GM23248 (cell line): ENCODE measurements around the gene MRPL40. TPM values are rescaled to one million over a fixed set of nuclear protein-coding genes. Genes with fewer than 3 reads are reported as not detected.

Experiments
- DNase-seq: peaks from one replicate; pipeline ENCODE4 v3.0.0-alpha.2; 2015
- H2AFZ ChIP-seq: fragments of 200-600 bp; sonication (generic); 2 replicates; pipeline ENCODE4 v1.6.1; 2016; ENCODE audit warnings: antibody characterized with exemption
- H3F3A ChIP-seq: fragments of 200-600 bp; sonication (generic); 2 replicates; pipeline ENCODE4 v1.6.1; 2016; ENCODE audit warnings: mild to moderate bottlenecking, antibody characterized with exemption, mixed run types; ENCODE audit not compliant: insufficient read depth
- H3K27ac ChIP-seq: fragments of 200-600 bp; sonication (generic); 2 replicates; pipeline ENCODE4 v1.5.1; 2016; ENCODE audit warnings: mild to moderate bottlenecking
- H3K27me3 ChIP-seq: fragments of 200-600 bp; sonication (generic); replicated peaks from 2 replicates; pipeline ENCODE4 v1.6.1; 2016; ENCODE audit warnings: mild to moderate bottlenecking; ENCODE audit not compliant: insufficient read depth
- H3K36me3 ChIP-seq: fragments of 200-600 bp; sonication (generic); 2 replicates; pipeline ENCODE4 v1.6.1; 2016; ENCODE audit warnings: low read depth, mild to moderate bottlenecking
- H3K4me1 ChIP-seq: fragments of 200-600 bp; sonication (generic); 2 replicates; pipeline ENCODE4 v1.6.1; 2016; ENCODE audit warnings: mild to moderate bottlenecking; ENCODE audit not compliant: insufficient read depth
- H3K4me2 ChIP-seq: fragments of 200-600 bp; sonication (generic); one replicate; pipeline ENCODE4 v1.6.1; 2016; ENCODE audit warnings: mild to moderate bottlenecking; ENCODE audit not compliant: unreplicated experiment
- H3K4me3 ChIP-seq: fragments of 200-600 bp; sonication (generic); 2 replicates; pipeline ENCODE4 v1.5.1; 2016; ENCODE audit warnings: mild to moderate bottlenecking
- H3K79me2 ChIP-seq: fragments of 200-600 bp; sonication (generic); 2 replicates; pipeline ENCODE4 v1.6.1; 2016; ENCODE audit warnings: mild to moderate bottlenecking; ENCODE audit not compliant: insufficient read depth
- H3K9ac ChIP-seq: fragments of 200-600 bp; sonication (generic); 2 replicates; pipeline ENCODE4 v1.6.1; 2016; ENCODE audit warnings: mild to moderate bottlenecking
- H3K9me2 ChIP-seq: fragments of 200-600 bp; sonication (generic); 2 replicates; pipeline ENCODE4 v1.6.1; 2016; ENCODE audit warnings: mixed run types, mild to moderate bottlenecking, moderate library complexity; ENCODE audit not compliant: insufficient read depth
- H3K9me3 ChIP-seq: fragments of 200-600 bp; sonication (generic); one replicate; pipeline ENCODE4 v1.6.1; 2017; ENCODE audit warnings: low read depth
- H4K20me1 ChIP-seq: fragments of 200-600 bp; sonication (generic); 2 replicates; pipeline ENCODE4 v1.6.0; 2016; ENCODE audit not compliant: insufficient read depth
- EZH2 ChIP-seq: fragments of 200-600 bp; sonication (generic); IDR thresholded peaks from 2 replicates; pipeline ENCODE4 v1.6.1; 2018; ENCODE audit warnings: antibody characterized with exemption, mild to moderate bottlenecking; ENCODE audit not compliant: insufficient read depth, poor library complexity, severe bottlenecking
- EZH2phosphoT487 ChIP-seq: fragments of 200-600 bp; sonication (generic); IDR thresholded peaks from 2 replicates; pipeline ENCODE4 v1.6.1; 2018; ENCODE audit warnings: antibody characterized with exemption, moderate library complexity, mild to moderate bottlenecking, low read depth; ENCODE audit not compliant: insufficient read depth
- WGBS, 2 experiments: methylation state at CpG; one replicate each; pipeline ENCODE4 v1.1.6; 2015 to 2017; ENCODE audit warnings: low lambda C conversion rate in 2 of 2, low coverage in 1 of 2; ENCODE audit errors: missing lambda C conversion rate in 2 of 2; 5-methylcytosine and 5-hydroxymethylcytosine counted together
- in situ Hi-C: fragments of 300-500 bp; cut with MboI; formaldehyde crosslinking; loops from 2 replicates; pipeline ENCODE4 v1.15.0; 2020
- polyA plus RNA-seq: library from polyadenylated mRNA; unstranded; fragments of >200 nt; fragmentation: Nextera tagmentation; extraction: Ambion mirVana; gene quantifications from 2 replicates; pipeline ENCODE4 v1.2.1, GENCODE V29; 2016
- total RNA-seq: library from RNA; depleted of rRNA; stranded (reverse); fragments of >200 nt; shearing (Covaris generic); gene quantifications from 2 replicates; pipeline ENCODE4 v1.2.3, GENCODE V29; 2014

MRPL40 gene
- total and polyA plus RNA-seq, 2 experiments from 2014 or later = 37.6 to 81.9 TPM

DNA sequence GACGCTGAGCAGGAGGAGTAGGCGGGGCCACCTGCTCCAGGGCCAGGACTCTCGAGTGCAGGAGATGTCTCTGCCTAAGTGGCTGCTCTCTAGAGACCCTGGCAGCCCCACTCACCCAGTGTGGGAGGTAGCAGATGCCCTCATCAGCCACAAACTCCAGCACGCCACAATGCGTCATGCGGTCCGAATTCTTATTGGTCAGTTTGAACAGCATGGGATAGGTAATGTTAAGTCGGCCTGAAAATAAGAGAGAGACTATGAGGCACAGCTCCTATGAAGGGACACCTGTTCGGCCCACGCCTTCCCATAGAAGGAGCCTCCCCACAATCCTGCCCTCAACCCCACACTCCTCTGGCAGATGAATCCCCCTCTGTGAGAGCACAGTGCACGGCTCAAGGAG lies 39.2 kb downstream of the MRPL40 start:
- Histone ChIP-seq H3K79me2 (peaks cover 50% of the 10 kb centered on the region), H3K4me1 (no peaks in the 10 kb centered on the region), H3K27ac (no peak overlapping the region), H3K4me2 (no peak overlapping the region), H4K20me1 (no peaks in the 10 kb centered on the region), H3K4me3 (no peak overlapping the region), H3F3A (no peaks in the 10 kb centered on the region), H3K9me3 (no peaks in the 10 kb centered on the region), H3K36me3 (peaks cover 44% of the 10 kb centered on the region; the same call in 1 of the 2 replicates), H3K9me2 (no peaks in the 10 kb centered on the region), H3K9ac (no peak overlapping the region), H3K27me3 (no peaks in the 10 kb centered on the region), H2AFZ (no peak overlapping the region)
- no peak for DNase-seq
- in situ Hi-C loops = no loop called here
- TF ChIP-seq EZH2 (no peak), EZH2phosphoT487 (no peak)
- WGBS, 2 experiments = 91 to 92% methylated on average over 11 of the region's 11 CpGs

DNA sequence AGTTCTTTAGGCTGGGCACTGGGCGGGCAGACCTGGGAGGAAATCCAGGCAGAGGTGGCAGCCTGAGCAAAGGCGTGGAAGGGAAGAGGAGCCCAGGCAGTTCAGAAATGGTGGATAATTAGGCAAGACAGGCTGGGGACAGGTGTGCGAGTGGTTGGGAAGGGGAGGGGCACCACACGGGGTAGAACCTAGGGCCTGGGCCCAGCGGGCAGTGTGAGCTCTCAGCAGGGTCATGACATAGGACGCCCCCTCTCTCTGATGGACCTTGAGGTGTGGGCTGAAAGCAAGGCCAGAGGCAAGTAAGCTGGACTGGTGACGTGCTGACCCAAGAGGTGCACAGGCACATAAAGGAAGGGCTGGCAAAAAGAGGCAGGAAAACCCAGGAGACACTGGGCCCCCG lies 39.9 kb downstream of the MRPL40 start:
- in situ Hi-C loops = no loop called here
- Histone ChIP-seq H3K36me3 (peaks cover 38% of the 10 kb centered on the region; the same call in 1 of the 2 replicates), H3K4me2 (no peak overlapping the region), H3K27ac (no peak overlapping the region), H3K9me2 (no peaks in the 10 kb centered on the region), H3K4me3 (no peak overlapping the region), H3K9me3 (no peaks in the 10 kb centered on the region), H3K9ac (no peak overlapping the region), H3K27me3 (no peaks in the 10 kb centered on the region), H4K20me1 (no peaks in the 10 kb centered on the region), H3F3A (no peaks in the 10 kb centered on the region), H3K79me2 (peaks cover 56% of the 10 kb centered on the region), H2AFZ (no peak overlapping the region), H3K4me1 (peaks cover 2% of the 10 kb centered on the region; the same call in 1 of the 2 replicates)
- no peak for DNase-seq
- 90 to 91% methylated on average over 8 of the region's 8 CpGs for whole genome bisulfite sequencing, 2 experiments
- no peak for TF ChIP-seq EZH2phosphoT487
- TF ChIP-seq EZH2 = no peak

DNA sequence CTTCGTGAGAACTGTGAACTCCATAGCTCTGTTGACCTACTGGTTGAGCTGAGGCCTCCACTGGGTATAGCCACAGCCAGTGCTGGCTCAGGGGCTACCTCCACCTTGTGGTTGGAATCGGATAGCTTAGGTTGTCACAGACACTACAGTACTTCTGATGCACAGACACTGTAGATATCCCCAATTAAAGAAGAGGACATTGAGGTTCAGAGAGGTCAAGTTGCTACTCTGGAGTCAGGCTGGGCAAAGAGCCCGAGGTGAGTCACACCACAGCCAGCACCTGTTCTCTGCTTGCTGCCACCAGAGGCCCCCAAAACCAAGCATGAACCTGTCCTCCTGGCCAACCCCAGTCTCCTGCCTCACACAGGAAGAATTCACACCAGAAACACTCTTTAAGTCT lies 41.2 kb downstream of the MRPL40 start:
- Histone ChIP-seq H3K4me1 (peaks cover 11% of the 10 kb centered on the region; the same call in 1 of the 2 replicates), H3K4me3 (no peak overlapping the region), H3K9ac (no peak overlapping the region), H3K36me3 (peaks cover 31% of the 10 kb centered on the region; the same call in 1 of the 2 replicates), H2AFZ (no peak overlapping the region), H3K27me3 (no peaks in the 10 kb centered on the region), H3F3A (peaks cover 8% of the 10 kb centered on the region; the same call in 1 of the 2 replicates), H3K27ac (no peak overlapping the region), H3K9me3 (no peaks in the 10 kb centered on the region), H4K20me1 (peaks cover 4% of the 10 kb centered on the region; the same call in 1 of the 2 replicates), H3K4me2 (no peak overlapping the region), H3K79me2 (peaks cover 70% of the 10 kb centered on the region), H3K9me2 (no peaks in the 10 kb centered on the region)
- in situ Hi-C loops = no loop called here
- 67 to 75% methylated on average over 3 of the region's 3 CpGs for WGBS, 2 experiments
- TF ChIP-seq EZH2phosphoT487 (no peak), EZH2 (no peak)
- DNase-seq = peak; percentile 22

DNA sequence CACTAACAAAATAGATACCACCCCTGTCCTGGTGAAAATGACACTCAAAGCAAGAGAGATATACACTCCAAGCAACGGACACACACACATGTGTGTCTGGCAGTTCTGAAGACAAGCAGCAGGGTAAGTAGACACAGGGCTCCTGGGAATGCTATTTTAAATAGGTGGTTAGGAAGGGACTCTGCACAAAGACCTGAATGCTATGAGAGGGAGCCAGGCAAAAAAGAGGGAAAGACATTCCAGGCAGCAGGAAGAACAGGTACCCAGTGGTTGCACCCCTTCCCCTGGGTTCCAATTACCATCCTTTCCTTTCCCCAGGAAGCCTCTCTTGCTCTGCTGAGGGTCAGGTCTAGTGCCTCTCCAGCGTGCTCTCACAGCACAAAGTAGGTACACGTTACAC lies 43.7 kb downstream of the MRPL40 start:
- DNase-seq = no peak
- Histone ChIP-seq H3K27ac (no peak overlapping the region), H3K9ac (no peak overlapping the region), H2AFZ (no peak overlapping the region), H3K79me2 (peaks cover 84% of the 10 kb centered on the region), H3F3A (peaks cover 8% of the 10 kb centered on the region; the same call in 1 of the 2 replicates), H3K36me3 (peaks cover 18% of the 10 kb centered on the region; the same call in 1 of the 2 replicates), H3K4me3 (no peak overlapping the region), H3K4me2 (no peak overlapping the region), H4K20me1 (peaks cover 4% of the 10 kb centered on the region; the same call in 1 of the 2 replicates), H3K9me2 (no peaks in the 10 kb centered on the region), H3K4me1 (peaks cover 11% of the 10 kb centered on the region; the same call in 1 of the 2 replicates), H3K9me3 (no peaks in the 10 kb centered on the region), H3K27me3 (no peaks in the 10 kb centered on the region)
- no peak for TF ChIP-seq EZH2phosphoT487
- TF ChIP-seq EZH2 = no peak
- 46 to 48% methylated on average over 3 of the region's 3 CpGs for WGBS, 2 experiments
- in situ Hi-C loops = no loop called here
